GM19025 (cell line): ENCODE measurements around the gene HIC2.
A peak's percentile ranks its signal among the peaks of the same experiment; 100 is the strongest.
"Not testable (repeated sequence)": the region's sequence is repeated elsewhere in the genome, so short reads cannot be mapped to it uniquely, and the experiment has no call there.

Experiments used
- ATAC-seq: cut with Tn5 transposase; IDR thresholded peaks from one replicate; pipeline ENCODE4 v1.9.1; 2021; ENCODE audit warnings: mild to moderate bottlenecking, low read depth, moderate library complexity; ENCODE audit not compliant: unreplicated experiment

HIC2 gene

GRCh38 chr22:21417227-21417746, at the start of gene HIC2:
HIC2 (plus strand) TSS chr22:21417371; CDS start chr22:21442832, 25,461 bp downstream.
- peak; percentile 72 for ATAC-seq

- ATAC-seq: not testable (repeated sequence)
Measured at GRCh38 chr22:21368603-21369310, 48.4 kb upstream of the HIC2 start.

GRCh38 chr22:21375880-21376279, 41.3 kb upstream of the HIC2 start:
- not testable (repeated sequence) for ATAC-seq

DNA sequence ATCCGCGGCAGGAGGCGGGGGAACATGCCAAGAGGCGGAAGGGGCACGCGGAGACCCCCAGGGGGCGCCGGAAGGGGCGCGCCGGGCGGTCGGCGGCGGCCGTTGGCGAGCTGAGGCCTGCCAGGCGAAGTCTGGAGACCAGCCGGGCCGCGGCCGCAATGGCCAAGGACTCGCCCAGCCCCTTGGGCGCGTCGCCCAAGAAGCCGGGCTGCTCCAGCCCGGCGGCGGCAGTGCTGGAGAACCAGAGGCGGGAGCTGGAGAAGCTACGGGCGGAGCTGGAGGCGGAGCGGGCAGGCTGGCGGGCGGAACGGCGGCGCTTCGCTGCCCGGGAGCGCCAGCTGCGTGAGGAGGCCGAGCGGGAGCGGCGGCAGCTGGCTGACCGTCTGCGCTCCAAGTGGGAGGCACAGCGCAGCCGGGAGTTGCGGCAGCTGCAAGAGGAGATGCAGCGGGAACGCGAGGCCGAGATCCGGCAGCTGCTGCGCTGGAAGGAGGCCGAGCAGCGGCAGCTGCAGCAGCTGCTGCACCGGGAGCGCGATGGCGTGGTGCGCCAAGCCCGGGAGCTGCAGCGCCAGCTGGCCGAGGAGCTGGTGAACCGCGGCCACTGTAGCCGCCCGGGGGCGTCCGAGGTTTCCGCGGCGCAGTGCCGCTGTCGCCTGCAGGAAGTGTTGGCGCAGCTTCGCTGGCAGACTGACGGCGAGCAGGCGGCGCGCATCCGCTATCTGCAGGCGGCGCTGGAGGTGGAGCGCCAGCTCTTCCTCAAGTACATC, 33.3 kb upstream of the HIC2 start, which contains the start of gene RIMBP3B:
TSS of gene RIMBP3B (plus strand) at position 51 of the 767 bp plus-strand sequence. CDS start at position 159, 108 bp downstream.
- ATAC-seq: not testable (repeated sequence)

DNA sequence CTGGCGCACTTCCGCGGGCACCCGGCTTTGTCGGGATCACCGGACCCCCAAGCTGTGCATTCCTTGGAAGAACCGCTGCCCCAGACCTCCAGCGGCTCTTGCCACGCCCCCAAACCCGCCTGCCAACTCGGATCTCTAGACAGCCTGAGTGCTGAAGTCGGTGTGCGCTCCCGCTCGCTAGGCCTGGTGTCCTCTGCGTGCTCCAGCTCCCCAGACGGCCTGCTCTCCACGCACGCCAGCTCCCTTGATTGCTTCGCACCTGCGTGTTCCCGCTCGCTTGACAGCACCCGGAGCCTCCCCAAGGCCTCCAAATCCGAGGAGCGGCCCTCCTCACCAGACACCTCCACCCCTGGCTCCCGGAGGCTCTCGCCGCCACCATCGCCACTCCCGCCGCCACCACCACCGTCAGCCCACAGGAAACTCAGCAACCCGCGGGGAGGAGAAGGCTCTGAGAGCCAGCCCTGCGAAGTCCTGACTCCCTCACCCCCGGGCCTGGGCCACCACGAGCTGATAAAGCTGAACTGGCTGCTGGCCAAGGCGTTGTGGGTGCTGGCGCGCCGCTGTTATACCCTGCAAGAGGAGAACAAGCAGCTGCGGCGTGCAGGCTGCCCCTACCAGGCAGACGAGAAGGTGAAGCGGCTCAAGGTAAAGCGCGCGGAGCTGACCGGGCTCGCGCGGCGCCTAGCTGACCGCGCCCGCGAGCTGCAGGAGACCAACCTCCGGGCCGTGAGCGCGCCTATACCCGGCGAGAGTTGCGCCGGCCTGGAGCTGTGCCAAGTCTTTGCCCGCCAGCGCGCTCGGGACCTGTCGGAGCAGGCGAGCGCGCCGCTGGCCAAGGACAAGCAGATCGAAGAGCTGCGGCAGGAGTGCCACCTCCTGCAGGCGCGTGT, 32.5 kb upstream of the HIC2 start:
- ATAC-seq: not testable (repeated sequence)

DNA sequence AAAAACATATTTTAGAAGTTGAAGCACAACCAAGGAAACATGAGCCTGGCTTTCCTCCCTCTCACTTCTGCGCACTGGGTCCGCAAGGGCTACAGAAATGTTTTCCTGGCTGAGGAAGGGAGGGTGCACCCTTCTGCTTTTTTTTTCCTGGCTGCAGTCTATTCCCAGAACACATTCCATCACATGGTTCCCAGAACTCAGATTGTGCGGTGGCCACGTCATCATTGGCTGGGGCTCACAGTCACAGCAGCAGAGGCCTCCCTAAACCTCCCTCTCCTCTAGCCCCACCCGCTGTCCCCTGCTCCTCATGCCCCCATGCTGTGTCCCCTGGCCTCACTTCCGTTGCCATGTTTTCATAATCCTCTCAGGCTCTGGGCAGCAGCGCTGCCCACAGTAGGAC, 27.7 kb upstream of the HIC2 start:
- not testable (repeated sequence) for ATAC-seq

GRCh38 chr22:21390013-21390412, 27.2 kb upstream of the HIC2 start:
- not testable (repeated sequence) for ATAC-seq

DNA sequence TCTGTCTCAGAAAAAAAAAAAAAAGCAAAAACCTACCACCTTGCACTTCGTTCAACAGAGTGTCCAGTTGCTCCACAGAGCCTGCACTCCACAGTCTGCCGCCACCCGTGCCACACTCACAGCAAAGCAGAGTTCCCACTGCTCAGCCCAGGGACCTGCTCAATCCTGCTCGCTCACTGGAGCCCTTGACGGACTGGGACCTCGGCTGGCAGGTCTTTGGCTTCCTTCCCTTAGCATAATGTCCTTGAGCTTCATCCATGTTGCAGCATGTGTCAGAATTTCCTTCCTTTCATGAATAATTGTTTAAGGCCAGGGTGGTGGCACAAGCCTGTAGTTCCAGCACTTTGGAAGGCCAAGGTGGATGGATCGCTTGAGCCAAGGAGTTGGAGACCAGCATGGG, 22.6 kb upstream of the HIC2 start:
- ATAC-seq: not testable (repeated sequence)

DNA sequence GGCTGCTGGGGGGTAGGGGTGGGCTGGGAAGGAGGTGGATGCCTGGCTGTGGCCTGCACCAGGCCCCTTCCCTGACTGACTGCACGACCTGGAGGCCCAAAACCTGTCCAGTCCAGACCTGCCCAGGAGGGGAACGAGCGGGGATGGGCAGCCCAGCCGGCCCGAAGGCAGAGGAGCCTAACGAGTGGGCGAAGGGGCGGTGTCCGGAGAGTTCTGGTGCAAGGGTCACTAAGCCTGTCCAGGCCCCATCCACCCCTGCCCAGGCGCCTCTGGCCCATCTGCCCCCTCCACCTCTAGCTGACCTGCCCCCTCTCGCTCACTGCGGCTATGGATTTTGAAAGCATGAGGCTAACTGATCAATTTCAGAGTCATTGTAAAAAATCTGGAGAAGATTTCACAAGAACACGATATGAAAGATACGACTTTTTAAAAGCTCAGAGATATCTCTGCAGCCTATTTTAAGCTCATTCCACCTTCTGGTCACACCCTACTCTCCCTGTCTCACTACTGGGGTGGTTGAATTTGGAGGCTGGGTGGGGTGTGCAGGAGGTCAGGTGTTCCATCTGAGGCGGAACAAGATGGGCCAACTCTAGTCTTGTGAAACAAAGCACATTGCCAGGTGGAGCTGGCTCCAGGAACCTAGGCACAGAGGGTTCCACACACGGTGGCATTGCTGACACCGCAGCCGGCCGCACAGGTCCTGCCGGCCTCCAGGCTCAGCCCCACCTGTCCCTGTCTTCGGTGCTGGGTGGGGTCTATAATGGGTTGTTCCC, 15.8 kb upstream of the HIC2 start:
- not testable (repeated sequence) for ATAC-seq

GRCh38 chr22:21402763-21403314, 14.3 kb upstream of the HIC2 start:
- not testable (repeated sequence) for ATAC-seq

DNA sequence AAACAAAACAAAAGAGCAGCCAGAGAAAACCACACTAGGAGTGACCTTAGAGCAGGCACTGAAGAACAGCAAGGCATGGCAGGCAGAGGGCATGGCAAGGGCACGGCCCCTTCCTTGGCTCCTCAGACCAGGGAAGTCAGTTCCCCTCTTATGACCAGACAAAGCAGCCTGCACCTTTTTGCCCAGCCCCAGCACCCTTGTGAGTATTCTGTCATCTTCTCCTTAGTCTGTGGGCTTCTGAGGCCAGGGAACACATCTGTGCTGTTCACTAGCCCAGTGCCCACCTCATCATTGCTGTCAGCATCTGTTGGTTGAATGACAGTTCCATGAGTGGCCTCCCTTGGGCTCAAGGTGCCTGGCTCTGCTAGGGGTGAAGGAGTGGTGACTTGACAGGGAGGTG, 10.0 kb upstream of the HIC2 start:
- ATAC-seq: not testable (repeated sequence)

DNA sequence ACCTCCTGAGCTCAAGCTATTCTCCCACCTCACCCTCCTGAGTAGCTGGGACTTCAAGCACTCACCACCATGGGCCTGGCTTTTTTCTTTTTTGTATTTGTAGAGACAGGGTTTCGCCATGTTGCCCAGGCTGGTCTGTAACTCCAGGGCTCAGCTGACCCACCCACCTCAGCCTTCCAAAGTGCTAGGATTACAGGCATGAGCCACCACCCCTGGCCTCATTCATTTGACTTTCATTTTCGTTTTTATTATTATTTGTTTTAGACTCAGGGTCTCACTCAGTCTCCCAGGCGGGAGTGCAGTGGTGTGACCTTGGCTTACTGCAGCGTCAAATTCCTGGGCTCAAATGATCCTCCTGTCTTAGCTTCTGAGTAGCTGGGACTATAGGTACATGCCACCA, 9.4 kb upstream of the HIC2 start:
- ATAC-seq: not testable (repeated sequence)

GRCh38 chr22:21416375-21416774, 796 bp upstream of the HIC2 start:
- not testable (repeated sequence) for ATAC-seq

DNA sequence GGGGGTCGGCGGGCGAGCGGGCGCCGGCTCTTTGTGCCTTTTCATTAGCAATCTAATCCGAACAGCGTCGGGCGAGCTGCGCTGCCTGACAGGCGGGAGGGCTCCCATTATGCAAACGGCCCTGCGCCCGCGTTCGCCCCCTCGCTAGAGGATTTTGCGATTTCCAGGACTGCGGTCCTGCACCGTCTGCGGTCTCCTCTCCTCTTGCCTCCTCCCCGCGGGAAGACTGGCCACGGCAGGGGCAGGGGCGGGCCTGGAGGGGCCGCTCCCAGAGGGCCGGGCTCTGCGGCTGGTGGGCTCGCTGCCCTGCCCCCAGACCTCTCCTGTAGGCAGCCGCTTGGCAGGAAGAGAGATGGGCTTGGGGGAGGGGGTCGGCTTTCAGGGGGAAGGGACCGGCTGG, 682 bp downstream of the HIC2 start:
- ATAC-seq: peak; percentile 29

DNA sequence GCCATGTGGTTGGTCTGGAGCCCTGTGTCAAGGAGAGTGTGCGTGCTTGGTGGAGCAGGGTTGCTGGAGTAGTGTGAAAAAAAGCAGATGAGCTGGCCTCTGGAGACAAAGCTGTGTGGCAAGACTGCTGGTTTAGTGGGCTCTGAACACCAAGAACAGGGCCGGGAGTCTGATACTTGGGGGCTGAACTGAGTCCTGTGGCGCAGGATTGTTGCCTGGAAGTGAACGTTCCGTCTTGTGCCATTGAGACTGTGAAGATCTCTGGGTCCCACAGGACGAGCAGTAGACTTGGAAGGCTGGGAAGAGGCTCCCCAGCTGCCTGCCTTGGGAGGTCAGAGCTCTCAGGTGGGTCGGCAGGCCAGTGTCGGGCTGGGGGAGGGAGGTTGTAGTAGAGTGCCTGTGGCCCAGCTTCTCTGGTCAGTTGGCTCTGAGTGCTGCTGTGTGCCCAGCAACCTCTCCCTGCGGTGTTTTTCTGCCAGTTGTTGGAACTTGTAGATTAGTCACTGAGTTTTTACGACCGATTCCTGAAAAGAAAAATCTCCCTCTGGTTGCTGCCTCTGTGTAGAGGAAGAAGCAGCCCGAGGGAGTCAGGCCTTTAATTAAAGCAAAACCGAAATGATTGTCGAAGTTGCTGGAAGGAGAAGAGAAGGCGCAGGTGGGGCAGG, 1.9 kb downstream of the HIC2 start:
- not testable (repeated sequence) for ATAC-seq

- ATAC-seq: not testable (repeated sequence)
Measured at GRCh38 chr22:21420180-21420763, 3.1 kb downstream of the HIC2 start.

- ATAC-seq: not testable (repeated sequence)
Measured at GRCh38 chr22:21424084-21424709, 7.0 kb downstream of the HIC2 start.
